NCI-H128 (cell line): ENCODE measurements around the gene POLD2.

ENCODE experiments used
- DNase-seq: peaks from one replicate; lab custom pipeline; 2025; ENCODE audit not compliant: unreplicated experiment; lab: John Stamatoyannopoulos, UW

The POLD2 gene

GRCh38 chr7:44152971-44153947 is 29.9 kb upstream of the POLD2 start:
- DNase-seq, result no peak

GRCh38 chr7:44151956-44152355 is 28.6 kb upstream of the POLD2 start:
- no peak for DNase-seq

GRCh38 chr7:44150966-44151941 is 27.9 kb upstream of the POLD2 start:
- no peak for DNase-seq

GRCh38 chr7:44150466-44150832 is 27.1 kb upstream of the POLD2 start:
- no peak for DNase-seq

- no peak for DNase-seq
Observed at GRCh38 chr7:44149571-44150465, 26.5 kb upstream of the POLD2 start.

- no peak for DNase-seq
Observed at GRCh38 chr7:44148961-44149536, 25.7 kb upstream of the POLD2 start.

- DNase-seq, result no peak
Observed at GRCh38 chr7:44148166-44148565, 24.8 kb upstream of the POLD2 start.

- no peak for DNase-seq
Observed at GRCh38 chr7:44147026-44147991, 24.0 kb upstream of the POLD2 start.

GRCh38 chr7:44145969-44146911 is 22.9 kb upstream of the POLD2 start:
- no peak for DNase-seq

GRCh38 chr7:44145479-44145968 is 22.2 kb upstream of the POLD2 start:
- DNase-seq, result no peak

- DNase-seq, result no peak
Observed at GRCh38 chr7:44144968-44145478, 21.7 kb upstream of the POLD2 start.

- DNase-seq, result no peak
Observed at GRCh38 chr7:44144426-44144967, 21.1 kb upstream of the POLD2 start.

- no peak for DNase-seq
Observed at GRCh38 chr7:44143646-44144250, 20.4 kb upstream of the POLD2 start.

GRCh38 chr7:44142028-44142427 is 18.7 kb upstream of the POLD2 start:
- DNase-seq, result no peak

- no peak for DNase-seq
Observed at GRCh38 chr7:44141221-44141850, 18.0 kb upstream of the POLD2 start, which contains the start of gene MYL7. MYL7 (minus strand) TSS chr7:44141332; CDS start chr7:44141305, 27 bp downstream.

GRCh38 chr7:44140341-44140740 is 17.0 kb upstream of the POLD2 start:
- DNase-seq, result no peak
